Heart left ventricle (tissue), 16 donors: ENCODE results near the gene RNASEH2C. TPM values are rescaled to one million over a fixed set of nuclear protein-coding genes. Genes with fewer than 3 reads are reported as not detected.
A peak's percentile ranks its signal among the peaks of the same experiment; 100 is the strongest.

ENCODE experiments used
- ATAC-seq, 4 donors: fragments of 200-7000 bp; cut with Tn5 transposase; one replicate each; pipeline ENCODE4 v1.9.1; 2020 to 2022; ENCODE audit warnings: moderate library complexity in 4 of 4, mild to moderate bottlenecking in 3 of 4, moderate number of reproducible peaks in 1 of 4
- DNase-seq, 5 donors: peaks; one replicate each; pipeline ENCODE4 v3.0.0-alpha.2; 2020
- H3K27ac ChIP-seq, 12 donors: fragments of 200-600 bp; sonication (generic) in 4 of 12; one replicate each; pipeline versions ENCODE4 v1.5.0 to v1.8.0; 2016 to 2022; ENCODE audit warnings: mild to moderate bottlenecking in 2 of 12
- H3K27me3 ChIP-seq, 9 donors: fragments of 200-600 bp; sonication (generic) in 2 of 9; one replicate each; pipeline versions ENCODE4 v1.5.1 to v1.8.0; 2016 to 2022; ENCODE audit warnings: mild to moderate bottlenecking in 3 of 9
- H3K36me3 ChIP-seq, 9 donors: fragments of 200-600 bp; sonication (generic) in 2 of 9; one replicate each; pipeline versions ENCODE4 v1.5.0 to v1.8.0; 2018 to 2022; ENCODE audit warnings: mild to moderate bottlenecking in 2 of 9
- H3K4me1 ChIP-seq, 12 donors: fragments of 200-600 bp; sonication (generic) in 4 of 12; one replicate each; pipeline versions ENCODE4 v1.5.0 to v1.8.0; 2016 to 2022; ENCODE audit warnings: mild to moderate bottlenecking in 3 of 12
- H3K4me3 ChIP-seq, 12 donors: fragments of 200-600 bp; sonication (generic) in 4 of 12; one replicate each; pipeline versions ENCODE4 v1.5.0 to v1.8.0; 2017 to 2022; ENCODE audit warnings: mild to moderate bottlenecking in 9 of 12, moderate library complexity in 4 of 12
- H3K9me3 ChIP-seq, 12 donors: fragments of 200-600 bp; sonication (generic) in 4 of 12; one replicate each; pipeline versions ENCODE4 v1.5.0 to v1.8.0; 2016 to 2022; ENCODE audit warnings: mild to moderate bottlenecking in 1 of 12
- CTCF ChIP-seq, 12 donors: fragments of 200-600 bp; sonication (generic) in 4 of 12; IDR thresholded peaks; one replicate each; pipeline versions ENCODE4 v1.5.0 to v1.8.0; 2018 to 2022; ENCODE audit warnings: antibody characterized with exemption in 12 of 12, mild to moderate bottlenecking in 5 of 12
- POLR2A ChIP-seq, 2 donors: fragments of 450-650 bp; IDR thresholded peaks; one replicate each; pipeline ENCODE4 v1.6.1; 2017; ENCODE audit warnings: antibody characterized with exemption in 2 of 2, mild to moderate bottlenecking in 2 of 2, moderate library complexity in 2 of 2
- WGBS, 4 donors: extraction: QIAGEN DNeasy Blood & Tissue Kit in 2 of 4; methylation state at CpG; one replicate each; pipeline versions ENCODE4 v1.1.5 to v1.1.7; 2013 to 2018; 5-methylcytosine and 5-hydroxymethylcytosine counted together
- intact Hi-C, 10 donors: fragments of 100-400 bp; cut with DNase I; formaldehyde crosslinking; loops; one replicate each; pipeline versions ENCODE4 v1.11.1 to v1.14.2; 2022
- polyA plus RNA-seq, 2 donors: library from polyadenylated mRNA; stranded (reverse); fragments of 200-250 nt; gene quantifications; one replicate each; pipeline ENCODE4 v1.2.3, GENCODE V29; 2013
- total RNA-seq, 9 donors: library from RNA; depleted of rRNA in 2 of 9; stranded (reverse); fragments of >200 nt in 2 of 9; fragmentation: NEBNext Ultra II Directional in 3 of 9; extraction: Animal tissue kit (Norgen Biotek cat#: 25700) in 3 of 9; gene quantifications; one replicate each; pipeline versions ENCODE4 v1.1.0 to v1.2.4, GENCODE V29; 2016 to 2023
- donor health status: ischemic (EF 13 %, LVEDD 7.1; RV severe dilation, severe dysfunction).
- donor health status: healthy with polysubstance abuse.
- donor health status: DM: no; HTN: yes; CAD: no.
- donor health status: DM: no; HTN: no; CAD: no.
- donor health status: ischemic (EF 25% LVEDD 6.9; RV normal size, moderate dysfunction).
- donor health status: ischemic (EF 25% LVEDD 5.7; RV mildly dilated, moderate dysfunction).
- donor health status: healthy.
- donor health status: DM: yes; HTN: yes; CAD: no.
- donor health status: ischemic (EF 35%, LVEDD 5.7; RV mildly dilated, moderate dysfunction).
- donor health status: nonischemic (EF 11% LVEDD 7.7; RV severe dilation, severe dysfunction).
- donor health status: DM: yes; HTN: yes; CAD: no.
- donor health status: PGD.
- donor health status: ischemic (EF 29% LVEDD 5.4; RV normal size, mild dysfunction).
- donor health status: nonischemic (EF 23%, LVEDD 6.1; RV moderate dilation, normal function).

Gene RNASEH2C
- total and polyA plus RNA-seq, 11 donors: 31.7 to 131 (median 54.7) TPM

DNA sequence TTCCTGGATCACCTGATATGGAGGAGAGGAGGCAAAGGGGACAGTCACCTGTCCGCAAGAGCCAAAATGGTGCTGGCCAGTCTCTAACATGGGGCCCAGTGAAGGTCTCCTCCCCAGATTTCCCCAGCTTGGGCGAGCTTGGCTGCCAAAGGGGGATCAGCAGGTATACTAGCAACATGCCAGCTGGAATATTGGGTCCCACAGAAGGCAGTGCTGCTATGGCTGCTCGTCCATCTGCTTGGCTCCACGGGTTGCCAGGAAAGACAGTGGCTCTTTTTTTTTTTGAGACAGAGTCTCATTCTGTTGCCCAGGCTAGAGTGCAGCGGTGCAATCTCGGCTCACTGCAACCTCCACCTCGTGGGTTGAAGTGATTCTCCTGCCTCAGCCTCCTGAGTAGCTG is 21.3 kb downstream of the RNASEH2C start:
- 82 to 86% (median 85%) methylated on average over 6 to 7 of the region's 7 CpGs for WGBS, 4 donors
- no peaks in the 10 kb centered on the region for H3K9me3 ChIP-seq
- H3K27ac ChIP-seq: no peak overlapping the region
- H3K27me3 ChIP-seq: peaks cover 0 to 4% (median 0%) of the 10 kb centered on the region in 9 donors
- H3K4me3 ChIP-seq: no peak overlapping the region
- DNase-seq (no peak), ATAC-seq (no peak)
- H3K4me1 ChIP-seq: peaks cover 0 to 20% (median 1%) of the 10 kb centered on the region in 12 donors
- no peaks in the 10 kb centered on the region for H3K36me3 ChIP-seq
- no peak for TF ChIP-seq POLR2A (IDR thresholded peaks at IDR 0.05)
- no peak for TF ChIP-seq CTCF (IDR thresholded peaks at IDR 0.05)
- intact Hi-C loops: no loop called here

DNA sequence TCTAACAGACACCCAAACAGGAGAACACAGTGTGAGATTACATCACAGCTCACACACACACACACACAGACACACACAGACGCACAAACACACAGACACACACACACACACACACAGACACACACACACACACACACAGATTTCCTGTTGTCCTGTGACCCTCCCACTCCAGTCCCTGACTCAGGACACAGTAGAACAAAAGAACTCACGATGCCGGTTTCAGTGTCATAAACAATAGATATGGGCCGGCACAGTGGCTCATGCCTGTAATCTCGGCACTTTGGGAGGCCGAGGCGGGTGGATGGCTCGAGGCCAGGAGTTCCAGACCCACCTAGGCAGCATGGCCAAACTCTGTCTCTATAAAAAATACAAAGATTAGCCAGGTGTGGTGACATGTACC is 22.4 kb downstream of the RNASEH2C start:
- peak in 3 of 4 donors; percentile 73 to 86 (median 85) for ATAC-seq
- peak overlapping the region in 7 of 12 donors; percentile 22 to 62 (median 50) for H3K27ac ChIP-seq
- no peaks in the 10 kb centered on the region for H3K36me3 ChIP-seq
- intact Hi-C loops: no loop called here
- H3K4me3 ChIP-seq: no peak overlapping the region
- H3K9me3 ChIP-seq: no peaks in the 10 kb centered on the region
- peaks cover 0 to 20% (median 1%) of the 10 kb centered on the region in 12 donors for H3K4me1 ChIP-seq
- H3K27me3 ChIP-seq: peaks cover 0 to 4% (median 0%) of the 10 kb centered on the region in 9 donors
- DNase-seq: peak in 2 of 5 donors; percentile 38 to 43
- 42 to 74% (median 45%) methylated on average over 8 of the region's 8 CpGs for WGBS, 4 donors
- TF ChIP-seq POLR2A (IDR thresholded peaks at IDR 0.05): no peak
- TF ChIP-seq CTCF (IDR thresholded peaks at IDR 0.05): no peak

- intact Hi-C loops: no loop called here
- H3K27ac ChIP-seq: no peak overlapping the region
- TF ChIP-seq CTCF (IDR thresholded peaks at IDR 0.05) (no peak), POLR2A (IDR thresholded peaks at IDR 0.05) (no peak)
- ATAC-seq (no peak), DNase-seq (no peak)
- H3K4me1 ChIP-seq: peaks cover 0 to 26% (median 3%) of the 10 kb centered on the region in 12 donors
- WGBS, 4 donors: 81 to 83% (median 82%) methylated on average over 5 of the region's 5 CpGs
- H3K4me3 ChIP-seq: no peak overlapping the region
- no peaks in the 10 kb centered on the region for H3K27me3 ChIP-seq
- H3K36me3 ChIP-seq: no peaks in the 10 kb centered on the region
- H3K9me3 ChIP-seq: no peaks in the 10 kb centered on the region
These were observed 23.6 kb downstream of the RNASEH2C start for GRCh38 chr11:65696802-65697552.

DNA sequence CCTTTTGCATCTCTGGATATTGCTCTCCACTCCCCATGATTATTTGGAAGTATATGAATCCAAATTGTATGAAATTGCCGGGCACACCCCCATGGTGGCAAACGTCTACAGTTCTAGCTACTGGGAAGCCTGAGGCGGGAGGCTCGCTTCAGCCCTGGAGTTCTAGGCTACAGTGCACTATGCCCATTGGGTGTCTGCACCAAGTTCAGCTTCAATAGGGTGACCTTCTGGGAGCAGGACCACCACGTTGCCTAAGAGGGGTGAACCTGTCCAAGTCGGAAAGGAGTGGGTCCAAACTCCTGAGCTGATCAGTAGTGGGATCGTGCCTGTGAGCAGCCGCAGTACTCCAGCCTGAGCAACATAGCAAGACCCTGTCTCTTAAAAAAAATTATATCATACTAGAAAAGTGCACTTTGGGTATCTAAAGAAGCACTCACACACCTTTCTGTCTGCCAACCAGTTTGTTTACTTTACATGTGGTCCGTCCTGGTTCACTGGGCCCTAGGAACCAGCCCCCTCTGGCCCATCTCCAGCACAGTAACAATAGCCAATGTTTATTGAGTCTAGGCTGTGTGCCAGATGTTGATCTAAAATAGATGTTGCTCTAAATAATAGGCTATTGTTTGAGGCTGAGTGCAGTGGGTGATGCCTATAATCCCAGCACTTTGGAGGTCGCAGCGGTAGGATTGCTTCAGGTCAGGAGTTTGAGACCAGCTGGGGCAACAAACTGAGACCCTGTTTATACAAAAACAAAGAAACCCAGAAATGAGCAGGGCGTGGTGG is 24.9 kb downstream of the RNASEH2C start:
- intact Hi-C loops: no loop called here
- peaks cover 0 to 26% (median 3%) of the 10 kb centered on the region in 12 donors for H3K4me1 ChIP-seq
- H3K4me3 ChIP-seq: no peak overlapping the region
- H3K9me3 ChIP-seq: no peaks in the 10 kb centered on the region
- H3K27me3 ChIP-seq: no peaks in the 10 kb centered on the region
- DNase-seq: peak in 4 of 5 donors; percentile 52 to 74 (median 60)
- no peak for TF ChIP-seq POLR2A (IDR thresholded peaks at IDR 0.05)
- TF ChIP-seq CTCF (IDR thresholded peaks at IDR 0.05): no peak
- no peaks in the 10 kb centered on the region for H3K36me3 ChIP-seq
- peak; percentile 50 to 77 (median 59) for ATAC-seq
- WGBS, 4 donors: 68 to 73% (median 69%) methylated on average over 12 of the region's 12 CpGs
- H3K27ac ChIP-seq: peak overlapping the region in 6 of 12 donors; percentile 41 to 65 (median 50)
